K562 (cell line): ENCODE data around the gene ATG4C. TPM values are rescaled to one million over a fixed set of nuclear protein-coding genes. Genes with fewer than 3 reads are reported as not detected.

Experiments used
- ATAC-seq: fragments of 200-7000 bp; cut with Tn5 transposase; 3 replicates; pipeline ENCODE4 v1.9.1; 2020; ENCODE audit warnings: moderate library complexity
- BruUV-seq: library from RNA; stranded (reverse); fragments of 400-500 nt; replicated peaks from 2 replicates; lab custom pipeline; 2021; lab: Mats Ljungman, UMichigan
- CTCF ChIA-PET: fragments of 300-600 bp; formaldehyde crosslinking; extraction: SDS; loops from one replicate; lab custom pipeline; 2021; ENCODE audit warnings: low intra/inter-chr PET ratio; lab: Yijun Ruan, JAX
- POLR2A ChIA-PET: fragments of 300-600, 350-650 bp; sonication (Branson Sonifier 250); formaldehyde crosslinking; extraction: SDS; loops from one replicate; lab custom pipeline; 2021; ENCODE audit warnings: antibody characterized with exemption, inconsistent platforms; lab: Yijun Ruan, JAX
- DNase-seq, 4 experiments: peaks; one replicate each; pipeline versions ENCODE4 v3.0.0 to v3.0.0-alpha.2; 2011 to 2018; ENCODE audit warnings: low spot score in 3 of 4, mixed read lengths in 3 of 4; ENCODE audit errors: extremely low read depth in 1 of 4
- FAIRE-seq: peaks from 2 replicates; lab custom pipeline; 2011; peaks lifted over from hg19 to GRCh38; lab: Jason Lieb, UNC
- H2AFZ ChIP-seq: 2 replicates; pipeline ENCODE4 v1.6.0; 2011; ENCODE audit warnings: low read depth, low read length, control low read depth, inconsistent platforms
- H3K27ac ChIP-seq: fragments of 200-600 bp; 3 replicates; pipeline ENCODE4 v1.8.0; 2011; ENCODE audit warnings: low read depth, mild to moderate bottlenecking, control low read depth, inconsistent platforms, low read length, moderate library complexity, mixed read lengths; ENCODE audit errors: extremely low read depth
- H3K27me3 ChIP-seq, 2 experiments: fragments of 300-600 bp in 1 of 2; 2 replicates in 1 of 2; 3 replicates in 1 of 2; pipeline versions ENCODE4 v1.6.0 to v1.8.0; 2011; ENCODE audit warnings: inconsistent platforms in 2 of 2, low read length in 2 of 2, mild to moderate bottlenecking in 1 of 2, mixed read lengths in 1 of 2, moderate library complexity in 1 of 2; ENCODE audit not compliant: control insufficient read depth in 2 of 2, insufficient read depth in 2 of 2
- H3K36me3 ChIP-seq: fragments of 300-600 bp; 3 replicates; pipeline ENCODE4 v1.8.0; 2011; ENCODE audit warnings: mild to moderate bottlenecking, low read length, inconsistent platforms; ENCODE audit not compliant: control insufficient read depth, insufficient read depth
- H3K4me1 ChIP-seq, 2 experiments: fragments of 200-600 bp in 1 of 2; replicated peaks in 1 of 2; 2 replicates in 1 of 2; 3 replicates in 1 of 2; pipeline versions ENCODE4 v1.5.1 to v1.8.0; 2011; ENCODE audit warnings: inconsistent platforms in 2 of 2, low read length in 2 of 2, mild to moderate bottlenecking in 1 of 2, mixed read lengths in 1 of 2, moderate library complexity in 1 of 2; ENCODE audit not compliant: control insufficient read depth in 2 of 2, insufficient read depth in 2 of 2
- H3K4me2 ChIP-seq: 2 replicates; pipeline ENCODE4 v1.6.1; 2011; ENCODE audit warnings: low read length, control low read depth, inconsistent platforms, mixed read lengths; ENCODE audit not compliant: insufficient read depth
- H3K4me3 ChIP-seq: fragments of 200-600 bp; sonication (generic), shearing (Covaris generic); 2 replicates; pipeline ENCODE4 v1.5.1; 2016; ENCODE audit warnings: control low read depth, inconsistent platforms
- H3K79me2 ChIP-seq: fragments of 200-600 bp; 3 replicates; pipeline ENCODE4 v1.8.0; 2011; ENCODE audit warnings: low read length, inconsistent platforms; ENCODE audit not compliant: control insufficient read depth, insufficient read depth
- H3K9ac ChIP-seq, 2 experiments: 2 replicates each; pipeline versions ENCODE4 v1.6.0 to v1.6.1; 2011; ENCODE audit warnings: low read depth in 2 of 2, low read length in 2 of 2, control low read depth in 1 of 2, inconsistent platforms in 1 of 2, mild to moderate bottlenecking in 1 of 2, mixed read lengths in 1 of 2; ENCODE audit not compliant: insufficient read depth in 1 of 2
- H3K9me1 ChIP-seq: one replicate; pipeline ENCODE4 v1.6.0; 2011; ENCODE audit warnings: inconsistent platforms, mild to moderate bottlenecking, low read length, moderate library complexity; ENCODE audit not compliant: control insufficient read depth, insufficient read depth
- H3K9me3 ChIP-seq: replicated peaks from 2 replicates; pipeline ENCODE4 v1.5.1; 2011; ENCODE audit warnings: low read depth, low read length, inconsistent platforms; ENCODE audit not compliant: control insufficient read depth, insufficient read depth
- H4K20me1 ChIP-seq: replicated peaks from 2 replicates; pipeline ENCODE4 v1.6.1; 2011; ENCODE audit warnings: low read length, inconsistent platforms, mixed read lengths; ENCODE audit not compliant: control insufficient read depth, insufficient read depth
- BRD4 ChIP-seq: fragments of 200-600 bp; sonication (generic); IDR thresholded peaks from 2 replicates; pipeline ENCODE4 v1.6.1; 2017; ENCODE audit warnings: inconsistent platforms
- HNRNPK ChIP-seq: fragments of 200-400 bp; formaldehyde crosslinking; IDR thresholded peaks from one replicate; pipeline ENCODE4 v1.6.1; 2018; ENCODE audit warnings: mild to moderate bottlenecking, low read depth, low read length; ENCODE audit not compliant: poor library complexity, severe bottlenecking
- KLF6 ChIP-seq: fragments of 250-450 bp; sonication (Bioruptor Pico); IDR thresholded peaks from 2 replicates; pipeline ENCODE4 v1.4.0; 2020; ENCODE audit warnings: mild to moderate bottlenecking, moderate library complexity, borderline replicate concordance
- MAZ ChIP-seq, 2 experiments: fragments of 450-650 bp in 1 of 2; sonication (generic) in 1 of 2; formaldehyde crosslinking; IDR thresholded peaks in 1 of 2; conservative IDR thresholded peaks in 1 of 2; 2 replicates each; pipeline versions ENCODE4 v1.4.0 to v1.5.0; 2020; ENCODE audit warnings: mild to moderate bottlenecking in 1 of 2, missing genetic modification reagents in 1 of 2
- RBM34 ChIP-seq: fragments of 200-400 bp; formaldehyde crosslinking; IDR thresholded peaks from 2 replicates; pipeline ENCODE4 v1.6.1; 2018; ENCODE audit warnings: low read length, borderline replicate concordance; ENCODE audit not compliant: insufficient read depth
- SMARCC2 ChIP-seq: fragments of 450-650 bp; IDR thresholded peaks from 2 replicates; pipeline ENCODE4 v1.6.1; 2017; ENCODE audit warnings: antibody characterized with exemption, moderate library complexity, mild to moderate bottlenecking, low read depth
- TAF7 ChIP-seq: fragments of 450-650 bp; IDR thresholded peaks from 2 replicates; pipeline ENCODE4 v1.6.1; 2016; ENCODE audit warnings: missing genetic modification characterization, missing compliant biosample characterization
- ZBTB33 ChIP-seq: sonication (generic); formaldehyde crosslinking; IDR thresholded peaks from 2 replicates; pipeline ENCODE4 v1.8.1; 2023; ENCODE audit warnings: mild to moderate bottlenecking, missing genetic modification reagents
- ZNF324 ChIP-seq: fragments of 250-450 bp; sonication (Bioruptor Pico); IDR thresholded peaks from 2 replicates; pipeline ENCODE4 v1.4.0; 2020; ENCODE audit warnings: mild to moderate bottlenecking
- ZNF347 ChIP-seq: fragments of 450-650 bp; formaldehyde crosslinking; IDR thresholded peaks from 2 replicates; pipeline ENCODE4 v1.4.0; 2020; ENCODE audit warnings: low read depth, mild to moderate bottlenecking, moderate library complexity
- WGBS: fragments of 100-300 bp; shearing (Covaris generic); methylation state at CpG from one replicate; pipeline ENCODE4 v1.1.6; 2016; ENCODE audit warnings: low coverage, mixed read lengths; ENCODE audit not compliant: insufficient coverage; ENCODE audit errors: missing lambda C conversion rate; 5-methylcytosine and 5-hydroxymethylcytosine counted together
- in situ Hi-C: fragments of 300-500 bp; cut with MboI; formaldehyde crosslinking; loops from 4 replicates; pipeline ENCODE4 v1.15.0; 2018; ENCODE audit warnings: inconsistent platforms, mixed read lengths
- intact Hi-C: fragments of 100-400 bp; cut with micrococcal nuclease; formaldehyde crosslinking; loops from 2 replicates; pipeline ENCODE4 v1.14.2; 2022
- polyA plus RNA-seq, 8 experiments: library from polyadenylated mRNA; depleted of rRNA in 4 of 8; stranded (reverse) in 5 of 8; unstranded in 3 of 8; fragments of >200 nt; fragmentation: Nextera tagmentation in 2 of 8; fragmentation: Illumina TruSeq in 1 of 8; extraction: Ambion mirVana in 2 of 8; extraction: Trizol in 1 of 8; gene quantifications; 2 replicates each; pipeline versions ENCODE4 v1.2.1 to v1.2.3, GENCODE V29; 2011 to 2014; ENCODE audit warnings: inconsistent platforms in 1 of 8, missing spikeins in 1 of 8
- total RNA-seq, 7 experiments: library from RNA; depleted of rRNA in 6 of 7; stranded (reverse); fragments of >200 nt in 6 of 7; fragmentation: Illumina TruSeq in 2 of 7; extraction: Trizol in 2 of 7; gene quantifications; 2 replicates each; pipeline versions ENCODE4 v1.2.1 to v1.2.3, GENCODE V29; 2011 to 2021; ENCODE audit warnings: low replicate concordance in 1 of 7
- TF ChIP-seq, protein P1 (sequence below), 2 experiments: fragments of 250-450 bp in 1 of 2; fragments of 450-650 bp in 1 of 2; sonication (Bioruptor Pico) in 1 of 2; IDR thresholded peaks; 2 replicates each; pipeline versions ENCODE4 v1.6.1 to v1.8.0; 2016 to 2021; ENCODE audit warnings: mild to moderate bottlenecking in 2 of 2, moderate library complexity in 2 of 2, missing compliant biosample characterization in 1 of 2, missing genetic modification characterization in 1 of 2
- TF ChIP-seq, protein P2 (sequence below), 2 experiments: fragments of 450-650 bp in 1 of 2; sonication (generic) in 1 of 2; formaldehyde crosslinking in 1 of 2; IDR thresholded peaks in 1 of 2; conservative IDR thresholded peaks in 1 of 2; 2 replicates each; pipeline versions ENCODE4 v1.6.1 to v1.8.1; 2016 to 2023; ENCODE audit warnings: mild to moderate bottlenecking in 2 of 2, moderate library complexity in 2 of 2, inconsistent platforms in 1 of 2, missing genetic modification reagents in 1 of 2
- TF ChIP-seq, protein P3 (sequence below): fragments of 250-450 bp; sonication (Bioruptor Pico); IDR thresholded peaks from 2 replicates; pipeline ENCODE4 v1.5.0; 2022; ENCODE audit warnings: mild to moderate bottlenecking

The ATG4C gene
- total and polyA plus RNA-seq, 9 of the 15 experiments (the other 6 are each of a cell fraction or from before 2014, with no cell fraction given), result 7.6 to 35.8 (median 16.1) TPM

DNA sequence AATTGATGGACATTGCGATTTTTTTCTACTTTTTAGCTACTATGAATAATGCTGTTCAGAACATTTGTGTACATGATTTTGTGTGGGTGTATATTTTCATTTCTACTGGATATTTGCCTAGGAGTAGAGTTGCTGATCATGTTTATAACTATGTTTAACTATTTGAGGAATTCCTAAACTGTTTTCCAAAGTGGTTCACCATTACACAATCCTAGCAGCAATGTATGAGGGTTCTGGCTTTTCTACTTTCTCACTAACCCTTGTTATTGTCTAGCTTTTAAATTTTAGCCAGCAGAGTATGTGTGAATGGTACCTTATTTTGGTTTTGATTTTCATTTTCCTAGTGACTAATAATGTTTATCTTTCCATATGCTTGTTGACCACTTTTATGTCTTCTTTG lies 86.2 kb downstream of the ATG4C start:
- CTCF ChIA-PET, result no interaction called here
- ATAC-seq (no peak), FAIRE-seq (no peak), DNase-seq (no peak)
- no peaks in the 10 kb centered on the region for H3K9me1 ChIP-seq
- TF ChIP-seq ZNF347 (CRISPR knock-in tag) (no peak), SMARCC2 (no peak), RBM34 (no peak), BRD4 (no peak), ZBTB33 (CRISPR knock-in tag) (no peak), TAF7 (no peak), KLF6 (CRISPR knock-in tag) (no peak), ZNF324 (CRISPR knock-in tag) (no peak), MAZ (CRISPR knock-in tag; conservative IDR thresholded peaks at IDR 0.05 in 1 of 2, IDR thresholded peaks at IDR 0.05 in 1 of 2) (no peak), HNRNPK (no peak)
- TF ChIP-seq, protein P1, sequence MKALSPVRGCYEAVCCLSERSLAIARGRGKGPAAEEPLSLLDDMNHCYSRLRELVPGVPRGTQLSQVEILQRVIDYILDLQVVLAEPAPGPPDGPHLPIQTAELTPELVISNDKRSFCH (CRISPR knock-in tag; IDR thresholded peaks at IDR 0.05), result no peak
- TF ChIP-seq, protein P1 (tag; IDR thresholded peaks at IDR 0.05), result no peak
- TF ChIP-seq, protein P2, sequence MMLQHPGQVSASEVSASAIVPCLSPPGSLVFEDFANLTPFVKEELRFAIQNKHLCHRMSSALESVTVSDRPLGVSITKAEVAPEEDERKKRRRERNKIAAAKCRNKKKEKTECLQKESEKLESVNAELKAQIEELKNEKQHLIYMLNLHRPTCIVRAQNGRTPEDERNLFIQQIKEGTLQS (IDR thresholded peaks at IDR 0.05), result no peak
- TF ChIP-seq, protein P2 (CRISPR knock-in tag; conservative IDR thresholded peaks at IDR 0.05), result no peak
- TF ChIP-seq, protein P3, sequence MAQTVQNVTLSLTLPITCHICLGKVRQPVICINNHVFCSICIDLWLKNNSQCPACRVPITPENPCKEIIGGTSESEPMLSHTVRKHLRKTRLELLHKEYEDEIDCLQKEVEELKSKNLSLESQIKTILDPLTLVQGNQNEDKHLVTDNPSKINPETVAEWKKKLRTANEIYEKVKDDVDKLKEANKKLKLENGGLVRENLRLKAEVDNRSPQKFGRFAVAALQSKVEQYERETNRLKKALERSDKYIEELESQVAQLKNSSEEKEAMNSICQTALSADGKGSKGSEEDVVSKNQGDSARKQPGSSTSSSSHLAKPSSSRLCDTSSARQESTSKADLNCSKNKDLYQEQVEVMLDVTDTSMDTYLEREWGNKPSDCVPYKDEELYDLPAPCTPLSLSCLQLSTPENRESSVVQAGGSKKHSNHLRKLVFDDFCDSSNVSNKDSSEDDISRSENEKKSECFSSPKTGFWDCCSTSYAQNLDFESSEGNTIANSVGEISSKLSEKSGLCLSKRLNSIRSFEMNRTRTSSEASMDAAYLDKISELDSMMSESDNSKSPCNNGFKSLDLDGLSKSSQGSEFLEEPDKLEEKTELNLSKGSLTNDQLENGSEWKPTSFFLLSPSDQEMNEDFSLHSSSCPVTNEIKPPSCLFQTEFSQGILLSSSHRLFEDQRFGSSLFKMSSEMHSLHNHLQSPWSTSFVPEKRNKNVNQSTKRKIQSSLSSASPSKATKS, result no peak
- H3K4me1 ChIP-seq, result no peaks in the 10 kb centered on the region
- H3K27me3 ChIP-seq, result peaks cover 0 to 1% of the 10 kb centered on the region in 2 experiments; a peak in 2 of 5 replicates
- H3K4me2 ChIP-seq, result no peak overlapping the region
- H3K36me3 ChIP-seq, result no peaks in the 10 kb centered on the region
- H3K9ac ChIP-seq, result no peak overlapping the region
- no peaks in the 10 kb centered on the region for H4K20me1 ChIP-seq
- in situ Hi-C loops (no loop called here), intact Hi-C loops (no loop called here)
- POLR2A ChIA-PET, result no interaction called here
- 0% methylated on average over 1 of the region's 1 CpG for WGBS
- H2AFZ ChIP-seq, result no peak overlapping the region
- no peaks in the 10 kb centered on the region for H3K79me2 ChIP-seq
- H3K27ac ChIP-seq, result no peak overlapping the region
- H3K9me3 ChIP-seq, result no peaks in the 10 kb centered on the region
- no TSS peak for BruUV-seq
- H3K4me3 ChIP-seq, result no peak overlapping the region
